HEK293 (cell line): Measurements from ENCODE around the gene ITGB2.

Experiments used
- CTCF ChIA-PET: fragments of 350-600 bp; formaldehyde crosslinking; extraction: SDS; loops from one replicate; lab custom pipeline; 2021; ENCODE audit warnings: antibody characterized with exemption; lab: Yijun Ruan, JAX
- POLR2A ChIA-PET: fragments of 300-600 bp; formaldehyde crosslinking; extraction: SDS; loops from one replicate; lab custom pipeline; 2020; ENCODE audit warnings: antibody characterized with exemption, inconsistent platforms; lab: Yijun Ruan, JAX
- H3K27ac ChIP-seq: fragments of 200-500 bp; sonication (Bioruptor generic); 2 replicates; pipeline ENCODE4 v1.5.1; 2014; ENCODE audit warnings: low read depth, low read length, control low read depth, inconsistent platforms; ENCODE audit errors: extremely low read depth
- H3K36me3 ChIP-seq, 2 experiments: fragments of 200-500 bp in 1 of 2; sonication (Bioruptor generic) in 1 of 2; 1 replicate in 1 of 2; 2 replicates in 1 of 2; pipeline ENCODE4 v1.5.1; 2014 to 2017; ENCODE audit warnings: inconsistent platforms in 2 of 2, low read length in 2 of 2; ENCODE audit not compliant: control insufficient read depth in 2 of 2, insufficient read depth in 1 of 2
- H3K4me1 ChIP-seq: fragments of 200-500 bp; sonication (Bioruptor generic); 2 replicates; pipeline ENCODE4 v1.5.1; 2014; ENCODE audit warnings: mild to moderate bottlenecking, low read length, inconsistent platforms; ENCODE audit not compliant: control insufficient read depth, insufficient read depth
- H3K4me3 ChIP-seq: 2 replicates; pipeline ENCODE4 v1.5.1; 2011; ENCODE audit warnings: low read depth, mild to moderate bottlenecking, control low read depth, low read length, moderate library complexity
- H3K9me3 ChIP-seq: fragments of 200-500 bp; sonication (Bioruptor generic); 2 replicates; pipeline ENCODE4 v1.5.1; 2014; ENCODE audit warnings: low read depth, low read length, inconsistent platforms; ENCODE audit not compliant: control insufficient read depth, insufficient read depth
- GLIS2 ChIP-seq: fragments of 450-650 bp; formaldehyde crosslinking; IDR thresholded peaks from 2 replicates; pipeline ENCODE4 v1.5.1; 2016; ENCODE audit warnings: missing biosample characterization, missing genetic modification characterization
- KLF16 ChIP-seq: fragments of 450-650 bp; formaldehyde crosslinking; IDR thresholded peaks from 2 replicates; pipeline ENCODE4 v1.5.1; 2017; ENCODE audit warnings: missing biosample characterization, missing genetic modification characterization
- MEIS1 ChIP-seq: sonication (generic); formaldehyde crosslinking; IDR thresholded peaks from 2 replicates; pipeline ENCODE4 v1.8.1; 2022; ENCODE audit warnings: missing genetic modification reagents, mild to moderate bottlenecking, borderline replicate concordance
- OVOL3 ChIP-seq: fragments of 450-650 bp; formaldehyde crosslinking; IDR thresholded peaks from 2 replicates; pipeline ENCODE4 v1.5.1; 2016; ENCODE audit warnings: missing biosample characterization, missing genetic modification characterization
- SALL2 ChIP-seq: fragments of 450-650 bp; formaldehyde crosslinking; IDR thresholded peaks from 2 replicates; pipeline ENCODE4 v1.5.0; 2017; ENCODE audit warnings: missing biosample characterization, mild to moderate bottlenecking, missing genetic modification characterization, borderline replicate concordance
- ZBTB11 ChIP-seq: fragments of 450-650 bp; formaldehyde crosslinking; conservative IDR thresholded peaks from 2 replicates; pipeline ENCODE4 v1.5.1; 2016; ENCODE audit warnings: low read depth, missing biosample characterization, missing genetic modification characterization
- ZBTB17 ChIP-seq: fragments of 450-650 bp; formaldehyde crosslinking; IDR thresholded peaks from 2 replicates; pipeline ENCODE4 v1.5.1; 2016; ENCODE audit warnings: missing biosample characterization, missing genetic modification characterization
- ZFHX2 ChIP-seq: fragments of 450-650 bp; formaldehyde crosslinking; conservative IDR thresholded peaks from 2 replicates; pipeline ENCODE4 v1.5.1; 2016; ENCODE audit warnings: missing biosample characterization, missing genetic modification characterization
- ZNF132 ChIP-seq: fragments of 450-650 bp; formaldehyde crosslinking; IDR thresholded peaks from 2 replicates; pipeline ENCODE4 v1.5.1; 2017; ENCODE audit warnings: missing biosample characterization, missing genetic modification characterization, borderline replicate concordance
- ZNF184 ChIP-seq: fragments of 450-650 bp; IDR thresholded peaks from 2 replicates; pipeline ENCODE4 v1.5.1; 2018; ENCODE audit warnings: missing biosample characterization, mild to moderate bottlenecking, missing genetic modification characterization
- ZNF221 ChIP-seq: fragments of 450-650 bp; formaldehyde crosslinking; IDR thresholded peaks from 2 replicates; pipeline ENCODE4 v1.5.1; 2017; ENCODE audit warnings: missing biosample characterization, missing genetic modification characterization, borderline replicate concordance
- ZNF23 ChIP-seq: fragments of 450-650 bp; formaldehyde crosslinking; IDR thresholded peaks from 2 replicates; pipeline ENCODE4 v1.5.1; 2016; ENCODE audit warnings: missing biosample characterization, missing genetic modification characterization, borderline replicate concordance
- ZNF274 ChIP-seq, 2 experiments: fragments of 200-500 bp in 1 of 2; fragments of 450-650 bp in 1 of 2; sonication (Bioruptor generic) in 1 of 2; formaldehyde crosslinking in 1 of 2; IDR thresholded peaks; 2 replicates each; pipeline versions ENCODE4 v1.5.1 to v1.6.1; 2014 to 2016; ENCODE audit warnings: borderline replicate concordance in 1 of 2, inconsistent platforms in 1 of 2, low read length in 1 of 2, missing biosample characterization in 1 of 2, missing genetic modification characterization in 1 of 2
- ZNF311 ChIP-seq: fragments of 450-650 bp; formaldehyde crosslinking; IDR thresholded peaks from 2 replicates; pipeline ENCODE4 v1.5.1; 2017; ENCODE audit warnings: missing biosample characterization, missing genetic modification characterization, borderline replicate concordance
- ZNF335 ChIP-seq: fragments of 450-650 bp; formaldehyde crosslinking; conservative IDR thresholded peaks from 2 replicates; pipeline ENCODE4 v1.5.1; 2016; ENCODE audit warnings: missing biosample characterization, missing genetic modification characterization
- ZNF549 ChIP-seq: fragments of 450-650 bp; IDR thresholded peaks from 2 replicates; pipeline ENCODE4 v1.5.1; 2018; ENCODE audit warnings: missing biosample characterization, missing genetic modification characterization, mild to moderate bottlenecking, inconsistent platforms, moderate library complexity
- ZNF560 ChIP-seq: fragments of 450-650 bp; formaldehyde crosslinking; IDR thresholded peaks from 2 replicates; pipeline ENCODE4 v1.5.1; 2017; ENCODE audit warnings: missing biosample characterization, missing genetic modification characterization, borderline replicate concordance
- ZNF791 ChIP-seq: fragments of 450-650 bp; formaldehyde crosslinking; IDR thresholded peaks from 2 replicates; pipeline ENCODE4 v1.5.1; 2016; ENCODE audit warnings: missing biosample characterization, missing genetic modification characterization
- ZNF843 ChIP-seq: fragments of 450-650 bp; formaldehyde crosslinking; IDR thresholded peaks from 2 replicates; pipeline ENCODE4 v1.5.1; 2016; ENCODE audit warnings: missing biosample characterization, missing genetic modification characterization
- ZSCAN18 ChIP-seq: fragments of 450-650 bp; formaldehyde crosslinking; IDR thresholded peaks from 2 replicates; pipeline ENCODE4 v1.5.1; 2016; ENCODE audit warnings: missing biosample characterization, missing genetic modification characterization
- TF ChIP-seq, protein P1 (sequence below): fragments of 450-650 bp; formaldehyde crosslinking; IDR thresholded peaks from 2 replicates; pipeline ENCODE4; 2016; ENCODE audit warnings: missing biosample characterization, missing genetic modification characterization
- TF ChIP-seq, protein P2 (sequence below): fragments of 450-650 bp; formaldehyde crosslinking; IDR thresholded peaks from 2 replicates; pipeline ENCODE4 v1.5.1; 2016; ENCODE audit warnings: missing biosample characterization, missing genetic modification characterization
- TF ChIP-seq, protein P3 (sequence below): fragments of 450-650 bp; formaldehyde crosslinking; IDR thresholded peaks from 2 replicates; pipeline ENCODE4 v1.5.1; 2016; ENCODE audit warnings: missing biosample characterization, missing genetic modification characterization

The ITGB2 gene

DNA sequence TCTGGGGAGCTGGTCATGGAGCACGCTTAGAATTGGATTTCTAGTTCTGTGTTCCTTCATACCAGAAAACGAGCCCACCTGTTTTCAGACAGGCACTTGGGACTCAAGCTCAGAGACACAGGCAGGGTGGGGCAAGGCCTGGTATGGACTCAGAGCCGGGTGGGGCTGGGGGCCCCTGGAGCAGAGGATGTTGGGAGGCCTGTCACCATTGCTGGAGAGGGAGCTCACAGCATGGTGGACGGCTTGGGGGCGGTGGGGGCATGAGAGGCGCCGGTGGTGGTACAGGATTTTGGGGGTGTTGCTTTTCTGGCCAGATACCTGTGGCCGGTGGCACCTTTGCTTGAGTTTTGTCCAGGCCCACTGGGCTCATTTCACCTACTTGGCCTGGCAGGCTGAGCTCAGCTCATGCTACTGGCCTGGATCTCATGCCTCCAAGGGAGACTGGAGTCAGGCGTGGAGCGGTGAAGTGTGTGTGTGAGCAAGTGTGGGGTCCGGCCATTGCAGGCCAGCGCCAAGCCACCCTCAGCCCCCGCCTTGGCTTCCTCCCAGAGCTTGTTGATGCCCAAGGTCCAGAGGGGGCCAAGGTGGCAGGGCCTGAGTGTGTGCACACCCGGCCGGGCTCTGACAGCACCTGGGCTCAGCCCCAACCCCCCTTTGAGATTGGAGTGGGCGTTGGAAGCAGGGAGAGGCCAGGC lies 27.9 kb upstream of the ITGB2 start (continued):
- no peak for TF ChIP-seq ZSCAN18 (tag by site-specific recombination)
- TF ChIP-seq ZFHX2 (tag by site-specific recombination), result peak; percentile 47
- no peak for TF ChIP-seq ZNF560 (tag by site-specific recombination)
- peak; percentile 61 for TF ChIP-seq ZBTB17 (tag by site-specific recombination)
- 0 out of 2 replicates have a peak, but pooled peaks have one; percentile 3 for TF ChIP-seq GLIS2 (tag by site-specific recombination)
- TF ChIP-seq MEIS1, result no peak
- TF ChIP-seq, all 188 proteins: peak for 6

DNA sequence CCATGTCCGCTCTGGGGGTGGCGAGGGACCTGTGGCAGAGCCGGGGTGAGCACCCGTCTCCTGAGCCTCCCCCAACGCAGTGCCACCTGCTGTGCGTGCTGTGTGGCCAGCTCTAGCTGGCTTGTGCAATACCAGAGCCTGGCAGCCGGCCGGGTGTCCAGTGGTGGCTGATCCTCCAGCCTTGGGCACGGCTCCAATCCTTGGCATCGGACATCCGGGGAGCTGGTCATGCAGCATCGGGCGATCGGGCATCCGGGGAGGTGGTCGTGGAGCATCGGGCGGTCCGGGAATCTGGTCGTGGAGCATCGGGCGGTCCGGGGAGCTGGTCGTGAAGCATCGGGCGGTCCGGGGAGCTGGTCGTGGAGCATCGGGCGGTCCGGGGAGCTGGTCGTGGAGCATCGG lies 27.2 kb upstream of the ITGB2 start:
- CTCF ChIA-PET, result interaction anchor here (0.6 to 15.2 kb wide), 10 partner anchors 8 to 193 kb away, joined by 3 to 333 read pairs (median 4); partner anchors contain the start of gene SLX9
- Histone ChIP-seq H3K9me3 (no peaks in the 10 kb centered on the region), H3K27ac (no peak overlapping the region), H3K4me3 (no peak overlapping the region), H3K36me3 (peaks cover 3 to 75% of the 10 kb centered on the region in 2 experiments; a peak in 2 of 3 replicates), H3K4me1 (no peaks in the 10 kb centered on the region)
- POLR2A ChIA-PET, result interaction anchor here (0.9 to 1.2 kb wide), 2 partner anchors 8 to 190 kb away, joined by 3 to 4 read pairs; partner anchors contain the start of gene SLX9
- TF ChIP-seq ZNF184 (tag by site-specific recombination) (no peak), OVOL3 (tag by site-specific recombination) (no peak), ZNF221 (tag by site-specific recombination) (no peak), ZNF311 (tag by site-specific recombination) (no peak), ZNF791 (tag by site-specific recombination) (no peak), ZNF132 (tag by site-specific recombination) (no peak), ZNF335 (tag by site-specific recombination) (no peak), SALL2 (tag by site-specific recombination) (no peak), ZBTB17 (tag by site-specific recombination) (no peak), ZNF23 (tag by site-specific recombination) (no peak), ZNF274 (IDR thresholded peaks at IDR 0.05; ENCODE audit: low read length) (no peak), ZNF274 (tag by site-specific recombination; IDR thresholded peaks at IDR 0.05; ENCODE audit: borderline replicate concordance) (no peak), ZNF843 (no peak), ZNF549 (tag by site-specific recombination) (no peak), KLF16 (tag by site-specific recombination) (no peak), ZBTB11 (no peak)
- TF ChIP-seq, protein P1, sequence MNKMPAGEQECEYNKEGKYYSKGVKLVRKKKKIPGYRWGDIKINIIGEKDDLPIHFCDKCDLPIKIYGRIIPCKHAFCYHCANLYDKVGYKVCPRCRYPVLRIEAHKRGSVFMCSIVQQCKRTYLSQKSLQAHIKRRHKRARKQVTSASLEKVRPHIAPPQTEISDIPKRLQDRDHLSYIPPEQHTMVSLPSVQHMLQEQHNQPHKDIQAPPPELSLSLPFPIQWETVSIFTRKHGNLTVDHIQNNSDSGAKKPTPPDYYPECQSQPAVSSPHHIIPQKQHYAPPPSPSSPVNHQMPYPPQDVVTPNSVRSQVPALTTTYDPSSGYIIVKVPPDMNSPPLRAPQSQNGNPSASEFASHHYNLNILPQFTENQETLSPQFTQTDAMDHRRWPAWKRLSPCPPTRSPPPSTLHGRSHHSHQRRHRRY (tag by site-specific recombination), result no peak
- TF ChIP-seq, protein P2, sequence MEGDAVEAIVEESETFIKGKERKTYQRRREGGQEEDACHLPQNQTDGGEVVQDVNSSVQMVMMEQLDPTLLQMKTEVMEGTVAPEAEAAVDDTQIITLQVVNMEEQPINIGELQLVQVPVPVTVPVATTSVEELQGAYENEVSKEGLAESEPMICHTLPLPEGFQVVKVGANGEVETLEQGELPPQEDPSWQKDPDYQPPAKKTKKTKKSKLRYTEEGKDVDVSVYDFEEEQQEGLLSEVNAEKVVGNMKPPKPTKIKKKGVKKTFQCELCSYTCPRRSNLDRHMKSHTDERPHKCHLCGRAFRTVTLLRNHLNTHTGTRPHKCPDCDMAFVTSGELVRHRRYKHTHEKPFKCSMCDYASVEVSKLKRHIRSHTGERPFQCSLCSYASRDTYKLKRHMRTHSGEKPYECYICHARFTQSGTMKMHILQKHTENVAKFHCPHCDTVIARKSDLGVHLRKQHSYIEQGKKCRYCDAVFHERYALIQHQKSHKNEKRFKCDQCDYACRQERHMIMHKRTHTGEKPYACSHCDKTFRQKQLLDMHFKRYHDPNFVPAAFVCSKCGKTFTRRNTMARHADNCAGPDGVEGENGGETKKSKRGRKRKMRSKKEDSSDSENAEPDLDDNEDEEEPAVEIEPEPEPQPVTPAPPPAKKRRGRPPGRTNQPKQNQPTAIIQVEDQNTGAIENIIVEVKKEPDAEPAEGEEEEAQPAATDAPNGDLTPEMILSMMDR, result no peak
- TF ChIP-seq, protein P3, sequence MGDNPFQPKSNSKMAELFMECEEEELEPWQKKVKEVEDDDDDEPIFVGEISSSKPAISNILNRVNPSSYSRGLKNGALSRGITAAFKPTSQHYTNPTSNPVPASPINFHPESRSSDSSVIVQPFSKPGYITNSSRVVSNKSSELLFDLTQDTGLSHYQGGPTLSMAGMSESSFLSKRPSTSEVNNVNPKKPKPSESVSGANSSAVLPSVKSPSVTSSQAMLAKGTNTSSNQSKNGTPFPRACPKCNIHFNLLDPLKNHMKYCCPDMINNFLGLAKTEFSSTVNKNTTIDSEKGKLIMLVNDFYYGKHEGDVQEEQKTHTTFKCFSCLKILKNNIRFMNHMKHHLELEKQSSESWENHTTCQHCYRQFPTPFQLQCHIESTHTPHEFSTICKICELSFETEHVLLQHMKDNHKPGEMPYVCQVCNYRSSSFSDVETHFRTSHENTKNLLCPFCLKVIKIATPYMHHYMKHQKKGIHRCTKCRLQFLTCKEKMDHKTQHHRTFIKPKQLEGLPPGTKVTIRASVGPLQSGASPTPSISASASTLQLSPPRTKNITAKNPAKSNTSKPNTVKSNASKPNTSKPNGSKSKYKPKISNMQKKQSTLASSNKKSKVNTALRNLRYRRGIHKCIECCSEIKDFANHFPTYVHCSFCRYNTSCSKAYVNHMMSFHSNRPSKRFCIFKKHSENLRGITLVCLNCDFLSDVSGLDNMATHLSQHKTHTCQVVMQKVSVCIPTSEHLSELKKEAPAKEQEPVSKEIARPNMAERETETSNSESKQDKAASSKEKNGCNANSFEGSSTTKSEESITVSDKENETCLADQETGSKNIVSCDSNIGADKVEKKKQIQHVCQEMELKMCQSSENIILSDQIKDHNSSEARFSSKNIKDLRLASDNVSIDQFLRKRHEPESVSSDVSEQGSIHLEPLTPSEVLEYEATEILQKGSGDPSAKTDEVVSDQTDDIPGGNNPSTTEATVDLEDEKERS (tag by site-specific recombination), result no peak
